Neural crest cell (in vitro differentiated cells): ENCODE data around the gene GALNT1. TPM values are rescaled to one million over a fixed set of nuclear protein-coding genes. Genes with fewer than 3 reads are reported as not detected.
"Not testable (repeated sequence)": the region's sequence is repeated elsewhere in the genome, so short reads cannot be mapped to it uniquely, and the experiment has no call there.

Experiments
- DNase-seq: peaks from one replicate; pipeline ENCODE4 v3.0.0; 2021; ENCODE audit warnings: low read depth, mixed read lengths, low spot score
- H3K27ac Mint-ChIP-seq: one replicate; pipeline ENCODE4 v1.8.0; 2021; ENCODE audit warnings: mild to moderate bottlenecking, mixed read lengths; ENCODE audit not compliant: unreplicated experiment
- H3K27me3 Mint-ChIP-seq: 2 replicates; pipeline ENCODE4 v1.8.0; 2021; ENCODE audit warnings: low read depth, mild to moderate bottlenecking, mixed read lengths
- H3K36me3 Mint-ChIP-seq: 2 replicates; pipeline ENCODE4 v1.8.0; 2021; ENCODE audit warnings: low read depth, mild to moderate bottlenecking, mixed read lengths
- H3K4me1 Mint-ChIP-seq: 2 replicates; pipeline ENCODE4 v1.8.0; 2021; ENCODE audit warnings: mixed read lengths
- H3K4me3 Mint-ChIP-seq: one replicate; pipeline ENCODE4 v1.8.0; 2021; ENCODE audit warnings: mild to moderate bottlenecking, mixed read lengths
- H3K9me3 Mint-ChIP-seq: 2 replicates; pipeline ENCODE4 v1.8.0; 2021; ENCODE audit warnings: mixed read lengths
- CTCF ChIP-seq: fragments of 200-600 bp; sonication (generic); conservative IDR thresholded peaks from 2 replicates; pipeline ENCODE4 v1.5.0; 2021; ENCODE audit warnings: antibody characterized with exemption, mild to moderate bottlenecking
- total RNA-seq: library from RNA; stranded (reverse); gene quantifications from 2 replicates; pipeline ENCODE4 v1.2.1, GENCODE V29; 2021

The GALNT1 gene
- total RNA-seq, 1 donor from 2014 or later = 93.5 TPM

GRCh38 chr18:35549564-35549963, 32.0 kb upstream of the GALNT1 start:
- no peak for TF ChIP-seq CTCF
- H3K4me3 Mint-ChIP-seq = no peak overlapping the region
- H3K27ac Mint-ChIP-seq = no peak overlapping the region
- H3K27me3 Mint-ChIP-seq = no peaks in the 10 kb centered on the region
- H3K9me3 Mint-ChIP-seq = no peaks in the 10 kb centered on the region
- H3K36me3 Mint-ChIP-seq = no peaks in the 10 kb centered on the region
- no peak for DNase-seq
- H3K4me1 Mint-ChIP-seq = no peaks in the 10 kb centered on the region

- H3K36me3 Mint-ChIP-seq = no peaks in the 10 kb centered on the region
- H3K4me3 Mint-ChIP-seq = no peak overlapping the region
- no peak for TF ChIP-seq CTCF
- no peak for DNase-seq
- no peaks in the 10 kb centered on the region for H3K27me3 Mint-ChIP-seq
- no peaks in the 10 kb centered on the region for H3K9me3 Mint-ChIP-seq
- no peak overlapping the region for H3K27ac Mint-ChIP-seq
- no peaks in the 10 kb centered on the region for H3K4me1 Mint-ChIP-seq
Observed at GRCh38 chr18:35553300-35553699, 28.2 kb upstream of the GALNT1 start.

GRCh38 chr18:35555538-35555937, 26.0 kb upstream of the GALNT1 start:
- H3K36me3 Mint-ChIP-seq, H3K4me3 Mint-ChIP-seq, H3K27me3 Mint-ChIP-seq, H3K4me1 Mint-ChIP-seq, H3K27ac Mint-ChIP-seq, DNase-seq, H3K9me3 Mint-ChIP-seq: not testable (repeated sequence)

GRCh38 chr18:35559867-35560266, 21.7 kb upstream of the GALNT1 start:
- no peak for TF ChIP-seq CTCF
- Mint-ChIP-seq H3K36me3 (no peaks in the 10 kb centered on the region), H3K4me3 (no peak overlapping the region), H3K27me3 (no peaks in the 10 kb centered on the region), H3K4me1 (no peaks in the 10 kb centered on the region), H3K27ac (no peak overlapping the region), H3K9me3 (no peaks in the 10 kb centered on the region)
- DNase-seq = no peak

GRCh38 chr18:35564795-35565453, 16.6 kb upstream of the GALNT1 start:
- no peaks in the 10 kb centered on the region for H3K36me3 Mint-ChIP-seq
- H3K27me3 Mint-ChIP-seq = no peaks in the 10 kb centered on the region
- H3K4me1 Mint-ChIP-seq = no peaks in the 10 kb centered on the region

GRCh38 chr18:35566019-35566418, 15.5 kb upstream of the GALNT1 start:
- no peaks in the 10 kb centered on the region for H3K27me3 Mint-ChIP-seq
- no peaks in the 10 kb centered on the region for H3K9me3 Mint-ChIP-seq
- no peaks in the 10 kb centered on the region for H3K4me1 Mint-ChIP-seq
- TF ChIP-seq CTCF = no peak
- no peak overlapping the region for H3K27ac Mint-ChIP-seq
- no peak for DNase-seq
- H3K4me3 Mint-ChIP-seq = no peak overlapping the region
- no peaks in the 10 kb centered on the region for H3K36me3 Mint-ChIP-seq

More at GRCh38 chr18:35564795-35565453, 16.6 kb upstream of the GALNT1 start:
- Mint-ChIP-seq H3K27ac (no peak overlapping the region), H3K9me3 (no peaks in the 10 kb centered on the region), H3K4me3 (no peak overlapping the region)
- TF ChIP-seq CTCF = no peak
- DNase-seq = no peak
